Activated naive CD4-positive, alpha-beta T cell (primary cell): ENCODE results near the gene TEDDM1.
"Not testable (repeated sequence)": the region's sequence is repeated elsewhere in the genome, so short reads cannot be mapped to it uniquely, and the experiment has no call there.

ENCODE experiments used
- DNase-seq, 4 experiments: peaks; one replicate each; lab custom pipeline; 2025; lab: John Stamatoyannopoulos, UW

TEDDM1 gene, protein sequence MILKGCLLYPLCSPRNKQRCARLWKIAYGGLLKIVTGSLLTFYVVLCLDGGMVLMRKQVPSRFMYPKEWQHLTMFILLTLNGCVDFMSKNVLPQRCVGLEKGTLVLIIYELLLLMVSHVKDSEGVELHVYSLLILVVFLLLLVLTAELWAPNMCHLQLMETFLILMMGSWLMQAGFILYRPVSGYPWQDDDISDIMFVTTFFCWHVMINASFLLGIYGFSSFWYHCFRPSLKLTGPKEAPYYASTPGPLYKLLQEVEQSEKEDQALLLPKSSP

DNA sequence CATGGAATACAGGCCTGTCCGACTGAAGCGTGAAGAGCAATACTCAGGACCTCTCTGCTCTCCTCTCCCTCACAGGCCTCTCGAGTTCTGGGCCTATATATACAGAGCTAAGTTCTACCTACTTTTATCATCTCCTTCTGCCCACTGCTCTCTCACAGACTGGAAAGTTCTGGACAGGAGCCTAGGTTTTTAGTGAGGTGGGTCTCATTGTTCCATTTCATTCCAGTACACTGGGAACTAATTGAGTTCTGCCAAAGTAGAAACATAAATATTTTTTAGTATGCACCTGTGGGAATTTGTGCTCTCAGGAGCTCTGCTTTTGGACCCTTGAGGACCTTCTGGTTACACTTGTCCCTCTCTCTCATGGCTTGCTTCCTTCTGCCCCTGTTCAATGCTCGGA, at the start of gene TEDDM1:
Gene TEDDM1 (minus strand): TSS at position 101 of the 400 bp plus-strand sequence. CDS start 182 bp downstream, outside the sequence.
- DNase-seq: no peak

DNA sequence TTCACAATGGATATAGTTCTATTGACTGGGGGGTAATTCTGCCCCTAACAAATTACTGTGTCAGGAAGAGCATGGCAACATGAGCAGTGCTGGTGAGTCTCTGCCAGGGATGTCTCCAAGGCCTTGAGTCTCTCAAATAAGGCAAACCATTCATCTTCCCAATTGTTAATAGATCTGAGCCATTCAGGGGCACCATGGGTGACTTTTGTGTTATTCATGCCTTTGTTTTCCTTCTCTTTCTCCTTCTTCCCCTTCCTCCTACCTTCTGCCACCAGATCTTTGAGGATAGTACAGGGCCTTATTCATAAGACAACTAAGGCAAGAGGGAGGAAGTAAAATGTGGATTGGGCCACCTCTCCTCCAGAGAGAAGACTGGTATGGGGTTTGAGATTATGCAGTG, 49.6 kb upstream of the TEDDM1 start, which contains the start of gene RGSL1:
Gene RGSL1 (plus strand): TSS at position 60 of the 400 bp plus-strand sequence. CDS start 20 bp downstream, at position 80.
- no peak for DNase-seq

DNA sequence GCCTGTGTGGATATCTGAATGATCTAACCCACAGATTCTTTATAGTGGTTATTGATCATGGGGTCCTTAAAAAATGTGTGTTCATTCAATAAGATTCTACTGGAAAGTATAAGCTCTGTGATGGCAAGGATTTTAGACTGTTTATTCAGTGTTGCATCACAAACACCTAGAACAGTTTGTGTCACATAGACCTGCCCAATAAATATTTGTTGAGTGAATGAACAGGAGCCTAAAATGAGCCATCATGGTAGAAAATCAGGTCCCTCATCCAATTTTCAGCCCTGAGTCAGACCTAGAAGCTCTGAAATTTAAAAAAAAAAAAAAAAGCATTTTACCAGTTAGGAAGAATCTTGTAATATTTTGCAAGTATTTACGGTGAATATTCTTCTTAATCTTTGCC, 47.2 kb upstream of the TEDDM1 start:
- no peak for DNase-seq

DNA sequence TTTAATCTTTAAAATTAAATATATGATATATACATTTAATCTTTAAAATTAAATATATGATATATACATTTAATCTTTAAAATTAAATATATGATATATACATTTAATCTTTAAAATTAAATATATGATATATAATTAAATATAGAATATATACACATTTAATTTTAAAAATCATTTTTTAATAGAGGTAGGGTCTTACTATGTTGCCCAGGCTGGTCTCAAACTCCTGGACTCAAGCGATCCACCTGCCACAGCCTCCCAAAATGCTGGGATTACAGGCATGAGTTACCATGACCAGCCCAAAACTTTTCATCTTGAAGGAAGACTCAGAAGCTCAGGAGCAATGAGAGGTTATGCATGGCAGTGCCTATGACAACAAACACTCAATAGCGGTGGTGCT, 46.7 kb upstream of the TEDDM1 start:
- DNase-seq: not testable (repeated sequence)

DNA sequence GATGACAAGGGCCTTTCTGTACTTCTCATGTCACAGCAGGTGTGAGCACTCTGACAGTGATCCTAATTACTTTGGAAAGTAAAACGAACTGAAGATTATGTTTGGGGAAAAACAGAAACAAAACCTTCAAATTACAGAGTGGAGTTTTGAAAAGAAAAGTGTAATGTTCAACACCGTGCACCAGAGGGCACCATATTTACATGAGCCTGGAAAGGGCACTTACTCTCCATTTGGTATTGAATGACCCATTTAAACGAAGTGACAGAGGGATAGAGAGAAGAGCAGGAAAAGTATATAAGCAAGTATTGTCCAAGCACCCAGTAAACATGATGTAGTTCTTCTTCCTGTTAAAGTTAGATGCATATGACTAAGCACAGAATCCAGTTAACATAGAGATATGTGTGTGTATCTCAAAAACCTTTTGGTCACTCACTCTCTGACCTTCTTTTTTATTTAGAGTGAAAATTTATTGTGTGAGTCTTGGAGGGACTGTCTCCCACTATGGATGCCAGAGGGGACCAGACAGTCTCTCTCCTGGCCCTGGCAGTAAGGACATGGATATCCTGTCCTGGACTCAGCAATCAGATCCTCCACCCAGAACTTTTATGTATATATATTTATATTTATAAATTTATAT, 45.7 kb upstream of the TEDDM1 start:
- DNase-seq: no peak

DNA sequence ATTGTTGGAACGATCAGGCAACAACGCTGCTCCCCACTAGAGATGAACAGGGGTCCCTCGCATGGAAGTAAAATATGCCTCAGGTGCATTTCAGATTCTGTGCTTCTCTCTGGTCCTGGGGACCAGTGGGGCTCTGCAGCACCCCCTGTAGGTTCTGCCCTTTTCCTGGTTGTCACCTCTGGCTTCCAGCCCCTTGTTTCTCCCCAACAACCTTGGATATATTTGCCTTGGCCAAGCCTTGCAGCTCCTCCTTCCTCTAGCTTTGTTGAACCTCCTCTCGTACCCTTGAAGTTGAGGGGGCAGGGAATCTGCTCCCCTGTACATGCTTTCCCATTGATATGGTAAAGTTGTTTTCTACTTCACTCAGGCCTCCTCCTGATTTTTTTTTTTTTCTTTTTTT, 44.0 kb upstream of the TEDDM1 start:
- DNase-seq: no peak

DNA sequence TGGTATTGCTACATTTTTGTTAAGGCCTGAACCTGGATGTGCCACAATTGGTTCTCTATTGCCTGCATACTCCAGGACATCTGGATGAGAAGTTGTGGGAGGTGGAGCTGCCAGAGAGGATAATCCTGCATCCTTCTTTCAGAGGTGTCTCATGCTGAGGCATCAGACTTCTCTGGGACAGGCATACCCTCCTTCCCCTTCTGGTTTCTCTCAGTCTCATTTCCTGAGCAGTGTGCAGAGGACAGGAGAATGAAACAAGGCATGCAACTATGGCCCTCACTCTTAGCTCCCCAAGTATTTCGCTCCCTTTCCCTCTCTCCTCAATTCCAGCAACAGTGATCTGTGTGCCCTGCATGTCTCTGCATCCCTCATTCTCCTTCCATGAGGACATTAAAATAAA, 41.9 kb upstream of the TEDDM1 start:
- no peak for DNase-seq

DNA sequence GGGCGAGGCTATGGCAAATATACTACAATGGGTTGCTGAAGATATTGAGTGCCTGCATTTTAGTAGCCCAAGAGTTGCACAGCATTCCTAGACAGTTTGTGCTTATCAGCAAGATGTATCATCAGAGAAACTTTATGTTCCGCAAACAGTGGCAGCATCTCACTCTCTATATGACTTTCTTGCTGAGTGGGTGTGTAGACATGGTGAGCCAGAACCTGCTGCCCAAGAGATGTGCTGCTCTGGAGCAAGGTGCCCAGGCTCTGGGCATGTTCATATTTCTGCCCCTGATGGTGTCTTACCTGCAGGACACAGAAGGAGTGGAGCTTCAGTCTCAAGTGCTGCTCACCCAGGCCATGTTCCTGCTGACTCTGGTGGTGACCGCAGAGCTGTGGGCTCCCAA, 41.3 kb upstream of the TEDDM1 start:
- no peak for DNase-seq

DNA sequence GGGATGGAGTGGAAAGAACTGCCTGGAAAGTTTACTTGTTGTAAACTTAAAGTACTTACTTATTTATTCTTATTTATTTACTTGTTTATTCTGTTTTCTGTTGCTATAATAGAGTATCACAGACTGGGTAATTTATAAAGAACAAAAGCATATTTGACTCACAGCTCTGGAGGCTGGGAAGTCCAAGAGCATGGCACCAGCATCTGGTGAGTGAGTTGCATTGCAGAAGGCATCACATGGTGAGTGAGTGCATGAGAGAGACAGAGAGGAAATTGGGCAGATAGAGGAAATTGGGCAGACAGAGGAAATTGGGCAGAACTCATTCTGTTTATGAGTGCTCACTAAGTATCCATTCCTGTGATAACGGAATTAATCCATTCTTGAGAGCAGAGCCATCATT, 37.9 kb upstream of the TEDDM1 start:
- no peak for DNase-seq

DNA sequence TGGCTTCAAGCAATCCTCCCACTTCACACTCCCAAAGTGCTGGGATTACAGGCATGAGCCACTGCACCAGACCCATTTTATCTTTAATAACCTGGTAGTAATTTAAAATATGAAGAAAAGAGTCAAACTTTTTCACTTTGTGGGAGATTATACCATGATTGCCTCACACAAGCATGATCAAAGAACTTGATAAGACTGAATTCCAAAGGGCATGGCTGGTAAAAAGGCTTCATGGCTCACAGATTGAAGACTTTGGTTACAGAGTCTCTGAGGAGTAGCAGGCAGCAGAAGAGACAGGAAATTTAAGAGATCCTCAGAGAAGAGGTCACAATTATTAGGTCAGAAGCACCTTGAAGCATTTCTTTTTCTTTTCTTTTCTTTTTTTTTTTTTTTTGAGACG, 33.1 kb upstream of the TEDDM1 start:
- DNase-seq: no peak

DNA sequence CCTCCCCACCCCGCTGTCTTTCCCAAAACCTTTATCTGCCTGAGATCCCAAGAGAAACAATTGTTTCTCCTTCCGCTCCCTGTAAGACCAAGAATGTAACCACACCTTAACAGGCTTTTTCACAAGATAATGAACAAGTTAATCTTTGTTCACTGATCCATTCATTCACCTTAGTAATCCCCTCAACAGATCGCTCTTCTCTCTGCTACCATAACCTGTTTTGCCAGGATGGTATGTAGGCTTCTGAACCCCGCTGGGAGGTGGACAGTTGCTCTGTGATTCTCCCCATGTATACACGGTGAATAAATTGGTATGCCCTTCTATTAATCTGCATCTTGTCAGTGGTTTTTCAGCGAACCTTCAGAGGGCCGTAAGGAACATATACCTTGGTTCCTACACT, 30.8 kb upstream of the TEDDM1 start:
- DNase-seq: no peak

DNA sequence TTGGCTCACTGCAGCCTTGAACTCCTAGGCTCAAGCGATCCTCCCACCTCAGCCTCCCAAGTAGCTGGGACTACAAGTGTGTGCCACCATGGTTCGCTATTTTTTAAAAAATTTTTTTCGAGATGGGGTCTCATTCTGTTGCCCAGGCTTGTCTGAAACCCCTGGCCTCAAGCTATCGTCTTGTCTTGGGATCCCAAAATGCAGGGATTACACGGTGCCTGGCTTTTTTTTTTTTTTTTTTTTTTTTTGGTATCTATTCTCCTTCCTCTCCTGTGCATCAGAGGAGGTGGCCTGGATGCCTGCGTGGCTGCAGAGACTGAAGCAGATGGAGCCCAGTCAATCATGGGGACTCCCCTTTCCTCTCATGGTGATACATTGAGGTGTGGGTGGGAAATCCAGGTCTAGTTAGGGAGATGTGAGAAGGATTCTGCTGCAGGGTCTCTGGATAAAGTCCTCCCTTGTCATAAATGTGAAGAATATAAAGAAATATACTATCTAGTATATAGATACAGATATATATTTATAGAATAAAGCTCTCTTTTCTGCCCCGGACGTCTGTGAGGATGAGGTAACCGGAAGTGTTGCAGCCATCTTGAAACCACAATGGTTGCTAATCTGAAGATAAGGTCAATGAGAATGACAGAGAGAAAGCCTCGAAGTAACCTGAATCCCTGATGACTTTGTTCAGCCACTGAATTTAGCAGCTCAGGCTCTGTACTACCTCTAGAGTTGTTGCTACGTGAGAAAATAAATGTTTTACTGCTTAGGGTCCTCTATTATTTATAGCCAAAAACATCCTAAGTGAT, 30.0 kb upstream of the TEDDM1 start:
- no peak for DNase-seq

DNA sequence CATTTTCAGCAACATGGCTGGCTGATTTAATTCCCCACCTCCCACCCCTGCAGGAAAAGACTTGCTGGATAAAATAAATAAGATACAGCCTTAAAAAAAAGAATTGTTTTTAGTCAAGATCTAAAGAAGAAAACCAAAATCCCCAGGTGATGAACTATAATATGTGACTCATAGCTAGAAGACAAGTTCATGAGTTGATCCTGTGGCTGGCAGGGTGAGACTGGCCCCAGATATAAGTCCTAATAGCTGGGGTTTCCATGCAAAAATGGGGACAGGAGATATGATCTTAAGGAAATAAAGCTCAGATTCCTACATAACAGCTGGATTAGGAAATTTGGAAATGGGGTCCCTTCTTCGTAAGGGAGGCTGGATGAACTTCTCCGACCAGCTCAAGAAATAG, 27.6 kb upstream of the TEDDM1 start:
- no peak for DNase-seq

DNA sequence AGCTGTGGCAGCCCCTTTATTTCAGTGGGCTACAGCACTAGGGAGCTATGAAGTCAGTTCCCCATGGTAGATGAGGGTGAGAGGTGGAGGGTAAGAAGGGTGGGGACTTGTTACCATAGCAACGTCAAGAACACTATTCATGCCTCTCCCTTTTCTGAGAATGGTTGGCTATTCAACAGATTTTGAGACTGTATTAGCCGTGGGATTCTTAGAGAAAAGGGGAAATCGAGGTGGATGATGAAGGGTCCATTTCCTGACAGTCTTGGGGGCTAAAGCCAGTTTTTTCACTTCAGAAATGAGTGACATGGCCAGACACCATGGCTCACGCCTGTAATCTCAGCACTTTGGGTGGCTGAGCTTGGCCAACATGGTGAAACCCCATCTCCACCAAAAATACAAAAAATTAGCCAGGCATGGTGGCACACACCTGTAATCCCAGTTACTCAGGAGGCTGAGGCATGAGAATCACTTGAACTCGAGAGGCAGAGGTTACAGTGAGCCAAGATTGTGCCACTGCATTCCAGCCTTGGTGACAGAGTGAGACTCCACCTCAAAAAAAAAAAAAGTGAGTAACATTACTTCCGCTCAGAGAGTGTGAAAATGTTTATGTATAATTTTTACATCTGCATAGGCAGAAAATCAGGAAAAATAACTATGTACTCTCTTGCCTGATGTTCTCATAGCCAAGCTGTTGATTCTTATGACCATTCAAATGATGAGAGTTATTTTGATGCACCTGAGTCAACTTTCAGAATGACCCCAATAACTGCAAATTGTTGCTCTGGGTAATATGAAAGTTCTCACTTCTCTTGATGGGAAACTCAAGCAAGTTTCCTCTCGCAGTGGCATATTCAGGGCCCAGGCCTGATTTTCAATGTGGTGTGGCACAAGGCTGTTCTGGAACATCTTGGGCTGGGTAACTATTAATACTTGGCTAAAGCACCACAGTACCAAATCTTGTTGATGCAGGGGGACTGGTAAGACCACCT, 26.3 kb upstream of the TEDDM1 start:
- no peak for DNase-seq

DNA sequence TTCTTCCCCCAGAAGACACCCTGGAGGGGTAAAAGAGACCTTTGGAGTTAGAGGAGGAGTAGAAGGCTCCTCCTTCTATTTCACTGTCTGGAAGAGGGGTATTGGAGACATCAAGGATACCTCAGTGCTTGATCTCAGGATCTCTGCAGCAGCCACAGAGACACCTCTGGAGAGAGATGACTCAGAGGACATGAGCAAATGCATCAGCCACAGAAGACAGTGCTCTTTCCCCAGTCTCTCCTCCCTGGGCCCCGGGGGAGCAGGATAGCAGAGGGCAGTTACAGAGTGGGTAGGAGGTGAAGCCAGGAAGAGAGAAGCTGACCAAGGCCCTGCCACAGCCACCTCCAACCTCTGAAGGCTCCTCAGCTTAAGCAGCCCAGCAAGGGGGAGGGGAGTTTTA, 15.3 kb upstream of the TEDDM1 start:
- DNase-seq: no peak

DNA sequence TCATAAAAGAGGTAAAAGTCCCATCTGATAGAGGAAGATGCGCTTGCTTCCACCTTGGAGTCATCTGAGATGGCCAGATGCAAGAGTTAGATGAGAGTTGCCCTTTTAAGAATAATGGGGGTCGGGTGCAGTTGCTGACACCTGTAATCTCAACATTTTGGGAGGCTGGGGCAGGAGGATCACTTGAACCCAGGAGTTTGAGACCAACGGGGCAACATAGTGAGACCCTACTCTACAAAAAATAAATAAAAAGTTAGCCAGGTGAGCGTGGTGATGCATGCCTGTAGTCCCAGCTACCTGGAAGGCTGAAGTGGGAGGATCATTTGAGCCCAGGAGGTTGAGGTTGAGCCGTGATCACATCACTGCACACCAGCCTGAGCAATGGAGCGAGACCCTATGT, 13.5 kb upstream of the TEDDM1 start:
- DNase-seq: no peak

DNA sequence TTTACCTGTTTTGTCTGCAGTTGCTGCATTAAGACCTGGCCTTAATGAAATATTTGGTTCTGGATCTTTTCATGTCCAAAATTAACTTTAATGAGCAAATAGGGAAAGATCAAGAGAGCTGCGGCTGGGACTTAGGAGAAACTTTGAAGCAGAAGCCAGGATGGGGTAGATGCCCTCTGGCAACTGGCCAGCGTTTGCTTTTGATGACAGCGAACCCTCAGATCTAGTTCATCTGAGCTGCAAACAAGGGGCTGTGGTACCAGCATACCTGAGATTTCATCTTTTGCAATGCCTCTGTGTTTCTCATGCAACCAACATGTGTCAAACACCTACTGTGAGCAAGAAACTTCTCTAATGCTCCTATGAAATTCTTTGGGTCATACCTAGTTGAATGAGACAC, 13.0 kb upstream of the TEDDM1 start:
- no peak for DNase-seq

DNA sequence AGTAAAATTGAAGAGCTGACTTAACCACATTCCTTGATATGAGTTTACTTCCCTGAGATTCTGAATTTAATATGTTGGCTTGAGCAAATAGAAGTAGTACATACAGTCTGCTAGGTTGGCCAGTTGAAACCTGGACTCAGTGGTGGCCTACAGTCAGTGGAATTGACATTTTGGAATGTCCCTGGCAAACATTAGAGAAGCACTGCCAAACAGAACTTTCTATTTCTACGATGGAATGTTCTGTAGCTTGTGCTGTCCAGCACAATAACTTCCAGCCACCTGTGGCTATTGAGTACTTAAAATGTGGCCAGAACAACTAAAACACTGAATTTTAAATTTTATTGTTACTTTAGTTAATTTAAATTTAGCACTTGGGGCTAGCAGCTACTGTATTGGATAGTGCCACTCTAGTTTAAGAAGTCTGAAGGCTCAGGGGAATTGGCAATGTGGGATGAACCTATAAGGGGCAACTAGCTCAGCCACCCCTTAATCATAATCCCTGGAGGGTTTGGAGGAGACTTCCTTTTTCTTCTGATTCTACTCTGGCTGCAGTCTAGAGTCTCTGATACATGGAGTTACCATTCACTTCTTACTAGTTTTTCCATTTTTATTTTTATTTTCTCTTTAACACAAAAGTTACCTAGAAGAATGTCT, 10.3 kb upstream of the TEDDM1 start:
- no peak for DNase-seq

DNA sequence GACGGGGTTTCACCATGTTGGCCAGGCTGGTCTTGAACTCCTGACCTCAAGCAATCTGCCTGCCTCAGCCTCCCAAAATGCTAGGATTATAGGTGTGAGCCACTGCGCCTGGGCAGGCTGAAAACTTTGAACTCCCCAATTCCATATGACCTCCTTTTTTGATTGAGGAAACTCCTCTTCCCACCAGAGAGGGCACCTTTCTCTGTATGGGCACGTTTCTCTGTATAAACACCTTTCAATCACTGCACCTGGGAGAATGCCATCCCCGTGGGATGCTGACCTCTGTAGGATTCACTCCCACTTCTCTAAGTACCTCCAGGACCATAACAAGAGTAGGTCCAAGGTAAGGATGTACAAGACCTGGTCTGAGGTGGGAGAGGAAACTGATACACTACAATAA, 9.7 kb upstream of the TEDDM1 start:
- DNase-seq: no peak

DNA sequence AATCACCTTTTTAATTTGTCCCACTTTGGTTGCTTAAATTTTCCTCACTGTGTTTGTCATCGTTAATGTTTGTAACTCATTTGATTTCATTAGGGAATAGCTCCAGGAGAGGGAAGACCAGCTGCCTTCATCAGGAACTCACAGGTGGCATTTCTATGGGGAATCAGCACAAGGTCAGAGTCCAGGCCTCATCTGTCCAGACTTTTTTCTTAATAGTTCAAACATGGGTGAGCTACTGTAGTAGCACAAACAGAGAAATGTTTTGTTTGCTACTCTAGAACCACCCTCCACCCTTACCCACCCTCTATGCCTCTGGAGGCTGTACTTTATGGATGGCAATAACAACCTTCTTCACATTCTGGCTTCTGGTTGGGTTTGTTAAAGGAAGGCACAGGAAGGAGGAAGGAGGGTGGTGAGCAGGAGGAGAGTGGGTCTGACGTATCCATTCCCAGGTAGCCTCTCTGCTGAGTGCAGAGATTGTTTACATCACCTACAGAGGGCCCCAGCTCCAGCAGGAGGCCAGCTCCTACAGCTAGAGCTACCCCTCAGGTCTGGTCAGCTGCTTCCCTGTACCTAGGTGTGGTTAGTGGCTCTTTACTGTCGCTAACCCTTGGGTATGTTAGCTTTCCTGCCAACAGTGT, 8.1 kb upstream of the TEDDM1 start:
- no peak for DNase-seq

DNA sequence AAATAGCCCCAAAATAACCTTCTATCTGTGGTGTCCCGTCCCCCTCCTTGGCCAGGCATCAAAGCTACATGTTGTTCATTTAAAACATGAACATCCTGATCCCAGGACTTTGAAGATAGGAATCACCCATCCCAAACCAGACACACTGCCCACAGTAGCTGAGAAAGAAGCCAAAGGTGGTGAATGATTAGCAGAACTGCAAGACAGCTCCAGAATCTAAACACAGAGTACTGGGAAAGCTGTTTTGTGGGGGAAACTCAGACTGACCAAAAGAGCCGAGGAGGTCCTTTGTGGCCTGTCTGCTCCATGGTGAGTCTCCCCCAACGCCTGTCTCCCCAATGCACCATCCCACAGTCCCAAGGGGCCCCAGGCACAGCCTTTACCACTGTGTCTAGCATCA, 7.3 kb upstream of the TEDDM1 start:
- DNase-seq: no peak
